ENCODE results near the gene LYRM1. TPM values are rescaled to one million over a fixed set of nuclear protein-coding genes. Genes with fewer than 3 reads are reported as not detected.

LYRM1 gene
- total and polyA plus RNA-seq, 2 donors (not counting 1 experiment from before 2014, with no cell fraction given), result 54.9 to 131 TPM

DNA sequence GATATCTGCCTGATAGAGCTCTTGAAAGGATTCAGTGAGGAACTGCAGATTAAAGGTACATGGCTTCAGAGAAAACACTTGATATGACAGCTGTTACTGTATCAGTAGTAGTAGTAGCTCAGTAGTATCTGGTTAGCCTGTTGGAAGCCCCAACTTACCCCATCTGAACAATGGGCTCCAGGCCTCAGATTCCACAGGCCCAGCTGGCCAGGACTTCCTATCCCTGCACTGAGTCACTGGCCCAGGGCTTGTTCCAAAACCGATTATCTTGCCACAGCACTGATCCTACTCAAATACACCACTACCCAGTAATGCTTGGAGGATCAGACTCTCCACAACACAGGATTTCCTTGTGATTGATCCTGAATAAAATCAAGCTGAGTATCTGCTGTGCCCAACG, 33.0 kb upstream of the LYRM1 start:
- H3K4me3 ChIP-seq (replicated peaks in 1 of 4; ENCODE audit: control extremely low read depth in 1 of 4, insufficient read depth in 1 of 4, low read depth in 3 of 4, low read length in 4 of 4), result no peak overlapping the region
- no peaks in the 10 kb centered on the region for H3K36me3 ChIP-seq (ENCODE audit: control insufficient read depth, insufficient read depth, low read length)
- H3K9ac ChIP-seq (ENCODE audit: insufficient read depth, low read length), result no peak overlapping the region
- H2AFZ ChIP-seq (ENCODE audit: low read length), result no peak overlapping the region
- H3K4me1 ChIP-seq (ENCODE audit: control insufficient read depth, extremely low read depth, insufficient read depth, low read length), result peaks cover 30% of the 10 kb centered on the region
- H3K27ac ChIP-seq (ENCODE audit: insufficient read depth, low read length), result no peak overlapping the region
- no peaks in the 10 kb centered on the region for H3K27me3 ChIP-seq (ENCODE audit: control insufficient read depth, insufficient read depth, low read length)
- TF ChIP-seq, protein P1, sequence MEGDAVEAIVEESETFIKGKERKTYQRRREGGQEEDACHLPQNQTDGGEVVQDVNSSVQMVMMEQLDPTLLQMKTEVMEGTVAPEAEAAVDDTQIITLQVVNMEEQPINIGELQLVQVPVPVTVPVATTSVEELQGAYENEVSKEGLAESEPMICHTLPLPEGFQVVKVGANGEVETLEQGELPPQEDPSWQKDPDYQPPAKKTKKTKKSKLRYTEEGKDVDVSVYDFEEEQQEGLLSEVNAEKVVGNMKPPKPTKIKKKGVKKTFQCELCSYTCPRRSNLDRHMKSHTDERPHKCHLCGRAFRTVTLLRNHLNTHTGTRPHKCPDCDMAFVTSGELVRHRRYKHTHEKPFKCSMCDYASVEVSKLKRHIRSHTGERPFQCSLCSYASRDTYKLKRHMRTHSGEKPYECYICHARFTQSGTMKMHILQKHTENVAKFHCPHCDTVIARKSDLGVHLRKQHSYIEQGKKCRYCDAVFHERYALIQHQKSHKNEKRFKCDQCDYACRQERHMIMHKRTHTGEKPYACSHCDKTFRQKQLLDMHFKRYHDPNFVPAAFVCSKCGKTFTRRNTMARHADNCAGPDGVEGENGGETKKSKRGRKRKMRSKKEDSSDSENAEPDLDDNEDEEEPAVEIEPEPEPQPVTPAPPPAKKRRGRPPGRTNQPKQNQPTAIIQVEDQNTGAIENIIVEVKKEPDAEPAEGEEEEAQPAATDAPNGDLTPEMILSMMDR (conservative IDR thresholded peaks at IDR 0.05 in 1 of 2, IDR thresholded peaks at IDR 0.05 in 1 of 2; ENCODE audit: low read depth in 1 of 2, low read length in 2 of 2), result no peak
- TF ChIP-seq EZH2 (IDR thresholded peaks at IDR 0.05; ENCODE audit: low read length, missing control alignments), result no peak
- H3K79me2 ChIP-seq (ENCODE audit: control insufficient read depth, insufficient read depth, low read length), result peaks cover 85% of the 10 kb centered on the region
- H4K20me1 ChIP-seq (ENCODE audit: control insufficient read depth, extremely low read depth, insufficient read depth, low read length), result no peaks in the 10 kb centered on the region
- DNase-seq (ENCODE audit: low read depth in 2 of 2), result peak in 1 of 2 donors; percentile 76
- H3K9me3 ChIP-seq (ENCODE audit: control insufficient read depth, insufficient read depth, low read depth, low read length), result no peaks in the 10 kb centered on the region
- H3K4me2 ChIP-seq (ENCODE audit: extremely low read depth, insufficient read depth, low read length), result no peak overlapping the region

DNA sequence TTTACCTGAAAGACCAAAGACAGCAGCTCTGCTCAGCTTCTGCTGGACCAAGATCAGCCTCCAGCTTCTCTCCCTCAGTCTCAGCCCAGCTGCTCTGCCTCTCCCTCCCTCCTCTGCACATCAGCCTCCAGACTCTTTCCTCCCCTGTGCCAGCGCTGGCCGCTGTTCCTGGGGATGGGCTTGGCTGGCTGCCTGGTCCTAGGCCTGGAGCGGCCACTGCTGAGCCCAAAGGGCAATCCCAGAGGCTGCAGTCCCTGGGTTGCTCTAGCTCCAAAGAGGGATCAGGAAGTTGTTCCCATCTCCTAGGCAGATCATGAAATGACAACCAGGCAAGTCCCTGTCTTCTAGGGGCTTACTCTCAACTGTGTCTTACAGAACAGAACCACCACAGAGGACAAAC, 31.7 kb upstream of the LYRM1 start:
- Histone ChIP-seq H3K79me2 (ENCODE audit: control insufficient read depth, insufficient read depth, low read length) (peaks cover 86% of the 10 kb centered on the region), H3K4me1 (ENCODE audit: control insufficient read depth, extremely low read depth, insufficient read depth, low read length) (peaks cover 35% of the 10 kb centered on the region), H4K20me1 (ENCODE audit: control insufficient read depth, extremely low read depth, insufficient read depth, low read length) (no peaks in the 10 kb centered on the region), H3K27me3 (ENCODE audit: control insufficient read depth, insufficient read depth, low read length) (no peaks in the 10 kb centered on the region), H3K27ac (ENCODE audit: insufficient read depth, low read length) (no peak overlapping the region), H2AFZ (ENCODE audit: low read length) (no peak overlapping the region), H3K9ac (ENCODE audit: insufficient read depth, low read length) (no peak overlapping the region), H3K4me3 (replicated peaks in 1 of 4; ENCODE audit: control extremely low read depth in 1 of 4, insufficient read depth in 1 of 4, low read depth in 3 of 4, low read length in 4 of 4) (no peak overlapping the region), H3K4me2 (ENCODE audit: extremely low read depth, insufficient read depth, low read length) (peak overlapping the region; percentile 11), H3K9me3 (ENCODE audit: control insufficient read depth, insufficient read depth, low read depth, low read length) (no peaks in the 10 kb centered on the region), H3K36me3 (ENCODE audit: control insufficient read depth, insufficient read depth, low read length) (no peaks in the 10 kb centered on the region)
- peak; percentile 69 to 82 for DNase-seq (ENCODE audit: low read depth in 2 of 2)
- no peak for TF ChIP-seq EZH2 (IDR thresholded peaks at IDR 0.05; ENCODE audit: low read length, missing control alignments)
- TF ChIP-seq, protein P1 (conservative IDR thresholded peaks at IDR 0.05 in 1 of 2, IDR thresholded peaks at IDR 0.05 in 1 of 2; ENCODE audit: low read depth in 1 of 2, low read length in 2 of 2), result no peak

DNA sequence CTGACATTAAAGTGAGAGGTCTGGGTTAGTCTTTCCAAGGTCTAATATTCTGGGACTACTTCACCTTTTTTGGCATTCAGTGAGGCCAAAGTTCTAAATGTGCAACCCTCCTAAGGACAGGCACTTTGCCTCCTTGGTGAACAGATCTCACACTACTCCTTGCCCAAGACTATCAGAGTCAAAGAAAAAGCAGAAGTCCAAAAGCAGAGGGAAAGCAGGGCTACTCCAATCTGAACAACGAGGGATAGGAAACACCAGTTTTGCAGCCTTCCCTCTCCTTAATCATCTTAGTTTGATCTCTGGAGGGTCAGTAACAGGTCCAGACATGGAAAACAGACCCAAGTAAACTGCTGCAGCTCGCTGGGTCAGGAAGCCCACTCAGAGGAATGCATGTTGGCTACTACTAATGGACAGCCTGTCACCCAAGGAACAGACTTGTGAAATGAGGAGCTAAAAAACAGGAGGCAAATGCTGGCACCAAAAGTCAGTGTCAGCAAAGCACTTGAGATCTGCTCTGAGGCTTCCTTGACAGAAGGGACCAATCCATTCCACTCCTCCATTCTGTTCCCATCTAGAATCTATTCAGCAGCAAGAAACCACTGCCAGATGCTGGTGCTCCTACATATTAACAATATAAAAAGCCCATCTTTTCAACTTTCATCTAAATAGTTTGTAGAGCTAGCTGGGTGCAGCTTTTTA, 30.3 kb upstream of the LYRM1 start:
- H3K9me3 ChIP-seq (ENCODE audit: control insufficient read depth, insufficient read depth, low read depth, low read length), result no peaks in the 10 kb centered on the region
- no peak overlapping the region for H3K27ac ChIP-seq (ENCODE audit: insufficient read depth, low read length)
- H3K27me3 ChIP-seq (ENCODE audit: control insufficient read depth, insufficient read depth, low read length), result no peaks in the 10 kb centered on the region
- no peak overlapping the region for H2AFZ ChIP-seq (ENCODE audit: low read length)
- DNase-seq (ENCODE audit: low read depth in 2 of 2), result no peak
- H3K79me2 ChIP-seq (ENCODE audit: control insufficient read depth, insufficient read depth, low read length), result peaks cover 89% of the 10 kb centered on the region
- H3K4me1 ChIP-seq (ENCODE audit: control insufficient read depth, extremely low read depth, insufficient read depth, low read length), result peaks cover 35% of the 10 kb centered on the region
- H3K4me3 ChIP-seq (replicated peaks in 1 of 4; ENCODE audit: control extremely low read depth in 1 of 4, insufficient read depth in 1 of 4, low read depth in 3 of 4, low read length in 4 of 4), result no peak overlapping the region
- no peaks in the 10 kb centered on the region for H3K36me3 ChIP-seq (ENCODE audit: control insufficient read depth, insufficient read depth, low read length)
- TF ChIP-seq, protein P1 (conservative IDR thresholded peaks at IDR 0.05 in 1 of 2, IDR thresholded peaks at IDR 0.05 in 1 of 2; ENCODE audit: low read depth in 1 of 2, low read length in 2 of 2), result no peak
- no peak for TF ChIP-seq EZH2 (IDR thresholded peaks at IDR 0.05; ENCODE audit: low read length, missing control alignments)
- no peak overlapping the region for H3K4me2 ChIP-seq (ENCODE audit: extremely low read depth, insufficient read depth, low read length)
- H4K20me1 ChIP-seq (ENCODE audit: control insufficient read depth, extremely low read depth, insufficient read depth, low read length), result no peaks in the 10 kb centered on the region
- H3K9ac ChIP-seq (ENCODE audit: insufficient read depth, low read length), result no peak overlapping the region
